ENCODE data around the gene ACAD10. TPM values are rescaled to one million over a fixed set of nuclear protein-coding genes. Genes with fewer than 3 reads are reported as not detected.
"Not testable (repeated sequence)": the region's sequence is repeated elsewhere in the genome, so short reads cannot be mapped to it uniquely, and the experiment has no call there.

ACAD10 gene
- total and polyA plus RNA-seq, 10 of the 15 experiments (the other 5 are each of a cell fraction or from before 2014, with no cell fraction given), result 2.9 to 21.9 (median 17.5) TPM

DNA sequence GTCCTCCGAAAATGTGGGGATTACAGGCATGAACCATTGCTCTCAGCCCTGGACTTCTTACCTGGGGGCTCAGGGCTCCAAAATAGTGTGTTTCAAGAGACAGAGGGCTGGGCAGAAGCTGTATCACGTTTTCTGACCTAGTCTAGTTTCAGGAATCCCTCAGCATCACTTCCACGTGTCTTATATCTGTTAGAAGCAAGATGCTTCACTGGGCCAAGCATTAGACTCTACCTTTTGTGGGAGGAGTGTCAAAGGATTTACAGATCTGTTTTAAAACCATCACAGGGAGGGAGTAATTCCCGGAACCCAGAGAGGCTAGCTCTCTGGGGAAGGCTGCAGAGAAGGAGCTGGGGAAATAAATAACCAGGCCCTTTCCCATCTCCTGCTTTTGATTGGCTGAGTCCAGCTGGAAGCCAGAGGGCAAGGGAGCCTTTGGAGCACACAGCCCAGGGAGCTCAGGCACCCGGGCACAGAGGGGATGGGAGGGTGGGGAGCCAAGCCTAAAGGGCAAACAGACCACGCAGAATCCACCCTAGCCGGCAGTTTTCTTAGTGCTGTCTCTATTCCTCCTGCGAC, 47.6 kb downstream of the ACAD10 start:
- ATAC-seq (no peak), DNase-seq (ENCODE audit: low read depth, low spot score) (no peak), FAIRE-seq (no peak)
- no peak for TF ChIP-seq MYB (IDR thresholded peaks at IDR 0.05; ENCODE audit: borderline replicate concordance, low read depth, low read length)
- no peak for TF ChIP-seq BCLAF1 (IDR thresholded peaks at IDR 0.05)
- TF ChIP-seq RCOR1 (conservative IDR thresholded peaks at IDR 0.05; ENCODE audit: low read depth, low read length), result no peak
- TF ChIP-seq SMAD5 (IDR thresholded peaks at IDR 0.05; ENCODE audit: low read depth), result no peak
- TF ChIP-seq, protein P1, sequence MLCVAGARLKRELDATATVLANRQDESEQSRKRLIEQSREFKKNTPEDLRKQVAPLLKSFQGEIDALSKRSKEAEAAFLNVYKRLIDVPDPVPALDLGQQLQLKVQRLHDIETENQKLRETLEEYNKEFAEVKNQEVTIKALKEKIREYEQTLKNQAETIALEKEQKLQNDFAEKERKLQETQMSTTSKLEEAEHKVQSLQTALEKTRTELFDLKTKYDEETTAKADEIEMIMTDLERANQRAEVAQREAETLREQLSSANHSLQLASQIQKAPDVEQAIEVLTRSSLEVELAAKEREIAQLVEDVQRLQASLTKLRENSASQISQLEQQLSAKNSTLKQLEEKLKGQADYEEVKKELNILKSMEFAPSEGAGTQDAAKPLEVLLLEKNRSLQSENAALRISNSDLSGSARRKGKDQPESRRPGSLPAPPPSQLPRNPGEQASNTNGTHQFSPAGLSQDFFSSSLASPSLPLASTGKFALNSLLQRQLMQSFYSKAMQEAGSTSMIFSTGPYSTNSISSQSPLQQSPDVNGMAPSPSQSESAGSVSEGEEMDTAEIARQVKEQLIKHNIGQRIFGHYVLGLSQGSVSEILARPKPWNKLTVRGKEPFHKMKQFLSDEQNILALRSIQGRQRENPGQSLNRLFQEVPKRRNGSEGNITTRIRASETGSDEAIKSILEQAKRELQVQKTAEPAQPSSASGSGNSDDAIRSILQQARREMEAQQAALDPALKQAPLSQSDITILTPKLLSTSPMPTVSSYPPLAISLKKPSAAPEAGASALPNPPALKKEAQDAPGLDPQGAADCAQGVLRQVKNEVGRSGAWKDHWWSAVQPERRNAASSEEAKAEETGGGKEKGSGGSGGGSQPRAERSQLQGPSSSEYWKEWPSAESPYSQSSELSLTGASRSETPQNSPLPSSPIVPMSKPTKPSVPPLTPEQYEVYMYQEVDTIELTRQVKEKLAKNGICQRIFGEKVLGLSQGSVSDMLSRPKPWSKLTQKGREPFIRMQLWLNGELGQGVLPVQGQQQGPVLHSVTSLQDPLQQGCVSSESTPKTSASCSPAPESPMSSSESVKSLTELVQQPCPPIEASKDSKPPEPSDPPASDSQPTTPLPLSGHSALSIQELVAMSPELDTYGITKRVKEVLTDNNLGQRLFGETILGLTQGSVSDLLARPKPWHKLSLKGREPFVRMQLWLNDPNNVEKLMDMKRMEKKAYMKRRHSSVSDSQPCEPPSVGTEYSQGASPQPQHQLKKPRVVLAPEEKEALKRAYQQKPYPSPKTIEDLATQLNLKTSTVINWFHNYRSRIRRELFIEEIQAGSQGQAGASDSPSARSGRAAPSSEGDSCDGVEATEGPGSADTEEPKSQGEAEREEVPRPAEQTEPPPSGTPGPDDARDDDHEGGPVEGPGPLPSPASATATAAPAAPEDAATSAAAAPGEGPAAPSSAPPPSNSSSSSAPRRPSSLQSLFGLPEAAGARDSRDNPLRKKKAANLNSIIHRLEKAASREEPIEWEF (IDR thresholded peaks at IDR 0.05; ENCODE audit: insufficient replicate concordance, low read depth, low read length), result no peak
- TF ChIP-seq POU2F2 (IDR thresholded peaks at IDR 0.05; ENCODE audit: borderline replicate concordance, low read depth, low read length), result no peak
- TF ChIP-seq IRF3 (IDR thresholded peaks at IDR 0.05), result no peak
- no peak for TF ChIP-seq YBX1 (IDR thresholded peaks at IDR 0.05)
- H2AFZ ChIP-seq (ENCODE audit: control insufficient read depth, low read depth, low read length), result no peak overlapping the region
- intact Hi-C loops (cut with micrococcal nuclease; ENCODE audit: unreplicated experiment) (no loop called here), in situ Hi-C loops (cut with MboI) (no loop called here)
- peaks cover 0 to 6% of the 10 kb centered on the region in 2 experiments; a peak in 2 of 4 replicates for H3K36me3 ChIP-seq (ENCODE audit: control insufficient read depth in 2 of 2, insufficient read depth in 2 of 2, low read length in 1 of 2)
- SMC1A ChIA-PET (ENCODE audit: uncharacterized antibody, unreplicated experiment), result no interaction called here
- no peaks in the 10 kb centered on the region for H3K4me1 ChIP-seq (ENCODE audit: control insufficient read depth, insufficient read depth, low read length)
- no peaks in the 10 kb centered on the region for H3K9me3 ChIP-seq (replicated peaks; ENCODE audit: control insufficient read depth, insufficient read depth, low read length)
- no peak overlapping the region for H3K9ac ChIP-seq (ENCODE audit: control insufficient read depth, insufficient read depth, low read length)
- no peak overlapping the region for H3K4me3 ChIP-seq
- H4K20me1 ChIP-seq (ENCODE audit: control insufficient read depth, insufficient read depth), result no peaks in the 10 kb centered on the region
- H3K27ac ChIP-seq (ENCODE audit: control insufficient read depth, insufficient read depth), result no peak overlapping the region
- H3K27me3 ChIP-seq (replicated peaks in 1 of 2; ENCODE audit: control insufficient read depth in 2 of 2, insufficient read depth in 2 of 2, low read length in 1 of 2), result no peaks in the 10 kb centered on the region
- 79% methylated on average over 8 of the region's 8 CpGs for WGBS (ENCODE audit: insufficient coverage, insufficient replicate concordance, low lambda C conversion rate, missing lambda C conversion rate)
- H3K4me2 ChIP-seq (ENCODE audit: control insufficient read depth, insufficient read depth), result no peak overlapping the region
- CTCF ChIA-PET, result interaction anchor here (1.1 to 1.5 kb wide), 2 partner anchors 55 to 80 kb away, joined by 3 read pairs; no protein-coding TSS in a partner anchor
- RAD21 ChIA-PET (ENCODE audit: unreplicated experiment), result interaction anchor here (0.6 kb wide), 2 partner anchors 102 to 419 kb away, joined by 3 read pairs; no protein-coding TSS in a partner anchor
- no TSS peak for BruUV-seq (replicated peaks)
- POLR2A ChIA-PET, result no interaction called here
- no peaks in the 10 kb centered on the region for H3K79me2 ChIP-seq (ENCODE audit: control insufficient read depth, insufficient read depth, low read length)

- H3K9me3 ChIP-seq (replicated peaks; ENCODE audit: control insufficient read depth, insufficient read depth, low read length); H3K36me3 ChIP-seq (ENCODE audit: control insufficient read depth in 2 of 2, insufficient read depth in 2 of 2, low read length in 1 of 2); H3K79me2 ChIP-seq (ENCODE audit: control insufficient read depth, insufficient read depth, low read length); BruUV-seq (replicated peaks); H3K27ac ChIP-seq (ENCODE audit: control insufficient read depth, insufficient read depth); H4K20me1 ChIP-seq (ENCODE audit: control insufficient read depth, insufficient read depth); intact Hi-C loops (cut with micrococcal nuclease; ENCODE audit: unreplicated experiment); H3K4me1 ChIP-seq (ENCODE audit: control insufficient read depth, insufficient read depth, low read length); H3K4me2 ChIP-seq (ENCODE audit: control insufficient read depth, insufficient read depth); FAIRE-seq; H3K9ac ChIP-seq (ENCODE audit: control insufficient read depth, insufficient read depth, low read length); DNase-seq (ENCODE audit: low read depth, low spot score); SMC1A ChIA-PET (ENCODE audit: uncharacterized antibody, unreplicated experiment); H2AFZ ChIP-seq (ENCODE audit: control insufficient read depth, low read depth, low read length); H3K4me3 ChIP-seq; POLR2A ChIA-PET; ATAC-seq; H3K27me3 ChIP-seq (replicated peaks in 1 of 2; ENCODE audit: control insufficient read depth in 2 of 2, insufficient read depth in 2 of 2, low read length in 1 of 2); in situ Hi-C loops (cut with MboI); RAD21 ChIA-PET (ENCODE audit: unreplicated experiment); CTCF ChIA-PET: not testable (repeated sequence)
- 94% methylated on average over 9 of the region's 9 CpGs for WGBS (ENCODE audit: insufficient coverage, insufficient replicate concordance, low lambda C conversion rate, missing lambda C conversion rate)
Observed at GRCh38 chr12:111739524-111739923, 53.7 kb downstream of the ACAD10 start.
